Fibroblast of mammary gland (primary cell): ENCODE results near the gene C6orf47.

Experiments
- DNase-seq: peaks from one replicate; pipeline ENCODE4 v3.0.0-alpha.2; 2010; ENCODE audit warnings: low read depth
- H3K4me3 ChIP-seq: 2 replicates; pipeline ENCODE4 v1.5.1; 2011; ENCODE audit warnings: low read depth, mild to moderate bottlenecking, low read length, moderate library complexity; ENCODE audit not compliant: control insufficient read depth
- TF ChIP-seq, protein P1 (sequence below): conservative IDR thresholded peaks from 2 replicates; pipeline ENCODE4 v1.5.1; 2011; ENCODE audit warnings: low read depth, low read length, inconsistent platforms; ENCODE audit not compliant: control insufficient read depth, insufficient read depth

Gene C6orf47

DNA sequence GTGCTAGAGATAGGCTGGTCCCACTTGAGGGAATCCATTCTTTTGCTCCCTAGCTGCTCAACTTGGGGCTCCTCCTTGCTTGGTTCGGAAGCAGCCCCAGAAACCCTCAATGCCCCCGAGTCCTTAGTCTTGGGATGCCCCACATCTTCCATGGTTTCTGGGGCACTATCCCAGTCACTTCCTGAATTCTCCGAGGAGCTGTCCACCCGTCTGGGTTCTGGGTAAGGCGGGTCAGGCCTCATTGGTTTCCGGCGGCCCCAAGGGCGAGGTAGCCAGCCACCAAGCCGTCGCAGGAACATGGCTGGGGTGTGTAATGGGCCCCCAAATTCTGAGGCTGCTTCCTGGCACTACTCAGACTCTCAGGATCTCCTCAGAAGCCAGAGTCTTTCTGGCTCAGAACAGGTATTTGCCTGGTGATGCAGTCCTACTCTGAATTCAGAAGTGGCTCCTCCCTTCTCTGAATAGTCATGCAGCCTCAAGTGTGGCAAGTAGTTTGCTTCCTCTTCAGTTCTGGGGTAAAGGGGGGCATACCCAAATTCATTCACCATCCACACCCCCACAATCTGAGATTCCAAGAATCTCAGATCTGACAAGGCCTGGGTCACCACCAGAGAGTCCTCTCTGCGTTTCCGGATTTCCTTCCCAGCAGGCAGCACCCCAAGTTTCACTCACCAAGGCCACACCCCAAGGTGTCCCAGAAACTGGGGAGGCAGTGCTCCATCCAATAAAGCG is 763 bp downstream of the C6orf47 start:
- TF ChIP-seq, protein P1, sequence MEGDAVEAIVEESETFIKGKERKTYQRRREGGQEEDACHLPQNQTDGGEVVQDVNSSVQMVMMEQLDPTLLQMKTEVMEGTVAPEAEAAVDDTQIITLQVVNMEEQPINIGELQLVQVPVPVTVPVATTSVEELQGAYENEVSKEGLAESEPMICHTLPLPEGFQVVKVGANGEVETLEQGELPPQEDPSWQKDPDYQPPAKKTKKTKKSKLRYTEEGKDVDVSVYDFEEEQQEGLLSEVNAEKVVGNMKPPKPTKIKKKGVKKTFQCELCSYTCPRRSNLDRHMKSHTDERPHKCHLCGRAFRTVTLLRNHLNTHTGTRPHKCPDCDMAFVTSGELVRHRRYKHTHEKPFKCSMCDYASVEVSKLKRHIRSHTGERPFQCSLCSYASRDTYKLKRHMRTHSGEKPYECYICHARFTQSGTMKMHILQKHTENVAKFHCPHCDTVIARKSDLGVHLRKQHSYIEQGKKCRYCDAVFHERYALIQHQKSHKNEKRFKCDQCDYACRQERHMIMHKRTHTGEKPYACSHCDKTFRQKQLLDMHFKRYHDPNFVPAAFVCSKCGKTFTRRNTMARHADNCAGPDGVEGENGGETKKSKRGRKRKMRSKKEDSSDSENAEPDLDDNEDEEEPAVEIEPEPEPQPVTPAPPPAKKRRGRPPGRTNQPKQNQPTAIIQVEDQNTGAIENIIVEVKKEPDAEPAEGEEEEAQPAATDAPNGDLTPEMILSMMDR = no peak
- peak; percentile 31 for DNase-seq
- H3K4me3 ChIP-seq = peak overlapping the region; percentile 89

DNA sequence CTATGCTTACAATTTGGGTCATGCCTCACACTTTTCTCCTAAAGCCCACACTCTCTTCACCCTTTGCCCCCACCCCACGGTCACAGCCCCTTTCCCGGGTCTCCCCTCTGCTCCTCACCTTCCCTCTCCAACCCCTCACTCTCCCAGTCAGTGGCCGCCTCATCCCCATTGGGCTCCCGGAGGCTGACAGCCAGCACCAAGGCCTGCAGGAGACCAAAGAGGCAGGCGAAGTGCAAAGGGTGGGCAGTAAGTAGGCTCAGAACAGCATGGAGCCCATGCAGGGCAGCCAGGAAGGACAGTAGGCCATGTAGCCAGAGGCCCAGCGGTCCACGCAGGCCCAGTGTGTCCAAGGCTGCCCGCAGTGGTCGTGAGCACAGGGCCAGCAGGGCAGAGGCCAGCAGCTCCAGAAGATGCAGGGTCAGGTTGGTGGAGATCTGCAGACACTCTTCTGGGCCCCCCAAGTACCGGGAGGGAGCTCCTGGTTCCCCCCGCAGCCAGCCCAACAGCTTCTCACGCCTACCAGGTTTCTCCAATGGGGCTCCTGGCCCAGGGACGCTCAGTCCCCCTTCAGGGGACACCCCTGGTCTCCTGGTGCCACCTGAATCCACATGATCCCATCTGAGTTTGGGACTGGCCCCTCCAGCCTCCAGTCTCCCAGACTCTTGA is 1.5 kb downstream of the C6orf47 start:
- TF ChIP-seq, protein P1 = no peak
- no peak for DNase-seq
- H3K4me3 ChIP-seq = peak overlapping the region; percentile 89

DNA sequence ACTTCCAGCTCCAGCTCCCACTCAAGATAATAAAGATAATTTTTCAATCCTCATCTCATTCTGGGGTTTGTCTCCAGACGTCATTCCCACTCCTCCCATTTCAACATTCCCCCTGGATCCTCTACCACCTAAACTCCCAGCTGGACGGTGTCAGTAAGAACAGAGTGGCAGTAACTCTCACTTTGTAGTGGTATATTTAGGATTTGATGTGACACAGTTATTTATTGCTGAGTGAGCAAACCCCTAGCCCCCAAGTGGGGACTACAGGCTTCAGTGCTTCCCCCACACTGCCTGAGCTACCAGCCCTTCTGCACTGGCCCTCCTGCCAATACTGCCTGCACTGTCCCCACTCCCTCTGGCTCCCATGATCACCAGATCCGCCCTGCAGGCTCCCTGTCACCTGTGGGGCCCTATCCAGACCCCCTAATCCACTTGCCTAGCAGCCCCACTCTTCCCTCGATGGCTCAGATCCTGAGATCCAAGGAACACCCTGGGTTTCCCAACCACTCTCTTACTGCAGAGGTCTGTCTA is 2.4 kb downstream of the C6orf47 start:
- DNase-seq = no peak
- H3K4me3 ChIP-seq = no peak overlapping the region
- TF ChIP-seq, protein P1 = no peak

DNA sequence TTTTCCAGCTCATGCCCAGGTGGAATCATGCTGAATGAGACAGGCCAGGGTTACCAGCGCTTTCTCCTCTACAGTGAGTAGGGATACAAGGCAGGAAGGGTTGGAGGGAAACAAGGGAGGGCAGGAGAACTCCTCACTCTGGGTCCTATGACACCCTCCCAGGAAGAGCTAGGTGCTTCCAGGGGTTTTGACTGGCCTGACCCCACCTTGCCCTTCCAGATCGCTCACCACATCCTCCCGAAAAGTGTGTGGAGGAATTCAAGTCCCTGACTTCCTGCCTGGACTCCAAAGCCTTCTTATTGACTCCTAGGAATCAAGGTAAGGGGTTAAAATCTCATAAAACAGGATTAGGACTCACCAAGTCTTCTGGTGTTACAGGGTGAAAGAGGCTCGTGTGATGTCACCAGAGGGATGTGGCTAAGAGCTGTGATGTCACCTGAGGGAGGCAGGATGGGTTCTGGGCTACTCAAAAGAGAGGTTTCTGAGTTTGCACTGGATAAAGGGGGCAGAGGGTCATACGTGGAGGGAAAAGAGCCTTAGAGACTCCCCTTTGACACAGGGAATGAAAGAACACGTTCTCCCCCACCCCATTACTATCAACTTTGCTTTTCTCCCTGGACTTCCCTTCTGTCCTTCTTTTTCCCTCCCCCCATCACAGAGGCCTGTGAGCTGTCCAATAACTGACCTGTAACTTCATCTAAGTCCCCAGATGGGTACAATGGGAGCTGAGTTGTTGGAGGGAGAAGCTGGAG is 3.0 kb downstream of the C6orf47 start:
- no peak overlapping the region for H3K4me3 ChIP-seq
- TF ChIP-seq, protein P1 = no peak
- no peak for DNase-seq

DNA sequence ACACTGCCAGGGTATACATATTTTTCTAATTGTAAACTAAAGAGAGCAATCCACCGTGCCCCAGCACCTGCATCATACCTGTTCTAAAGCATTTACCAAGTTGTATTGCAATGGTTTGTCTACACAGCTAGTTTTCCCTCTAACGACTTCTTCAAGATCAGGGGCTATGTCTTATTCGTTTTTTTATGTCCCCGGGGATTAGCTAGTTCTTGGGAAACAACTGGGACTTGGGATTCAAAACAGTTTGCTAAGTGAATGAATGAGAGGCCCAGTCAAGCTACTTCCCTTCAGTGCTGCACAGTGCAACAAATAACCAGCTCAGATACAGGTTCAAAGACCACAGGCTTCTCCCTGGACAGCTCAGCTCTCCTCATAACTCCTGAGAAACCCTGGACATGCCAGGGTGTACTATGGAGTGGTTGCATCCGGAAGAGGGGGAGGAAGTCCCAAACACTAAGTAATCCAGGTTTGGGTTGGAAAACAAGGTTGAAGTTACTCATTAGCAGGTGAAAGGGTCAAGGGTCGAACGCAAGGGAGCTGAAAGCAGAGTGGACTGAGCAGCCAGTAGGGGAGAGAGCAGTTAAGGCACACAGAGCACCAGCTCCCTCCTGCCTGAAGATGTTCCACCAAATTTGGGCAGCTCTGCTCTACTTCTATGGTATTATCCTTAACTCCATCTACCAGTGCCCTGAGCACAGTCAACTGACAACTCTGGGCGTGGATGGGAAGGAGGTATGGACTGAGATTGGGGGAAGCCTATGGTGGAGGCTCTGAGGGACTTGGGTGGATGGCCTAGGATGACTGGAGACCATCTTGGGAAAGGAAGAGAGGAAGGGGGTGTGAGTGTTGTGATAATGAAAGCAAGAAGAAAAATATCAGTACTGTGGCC is 5.0 kb downstream of the C6orf47 start, which contains the start of gene APOM:
Gene APOM, plus strand, starts transcription at position 546 of the 889 bp plus-strand sequence. Its CDS starts 73 bp downstream, at position 619.
- TF ChIP-seq, protein P1 = no peak
- no peak within 1 kb of the TSS for H3K4me3 ChIP-seq
- DNase-seq = no peak
